Stomach (tissue), 4 donors: ENCODE data around the gene PDIA4.

ENCODE experiments used
- CTCF ChIP-seq, 7 experiments: fragments of 450-650 bp in 4 of 7; fragments of 200-600 bp in 3 of 7; sonication (generic) in 3 of 7; IDR thresholded peaks; one replicate each; pipeline ENCODE4 v1.5.1; 2016 to 2019; ENCODE audit warnings: antibody characterized with exemption in 7 of 7, control low read depth in 2 of 7, mild to moderate bottlenecking in 1 of 7
- EP300 ChIP-seq: sonication (generic); formaldehyde crosslinking; IDR thresholded peaks from one replicate; pipeline ENCODE4 v1.6.1; 2017; ENCODE audit warnings: antibody characterized with exemption
- POLR2A ChIP-seq, 4 donors: fragments of 450-650 bp; IDR thresholded peaks; one replicate each; pipeline ENCODE4 v1.6.1; 2016; ENCODE audit warnings: antibody characterized with exemption in 4 of 4, control low read depth in 2 of 4, mild to moderate bottlenecking in 1 of 4, moderate library complexity in 1 of 4
- POLR2AphosphoS5 ChIP-seq, 3 donors: sonication (generic); formaldehyde crosslinking; IDR thresholded peaks; one replicate each; pipeline ENCODE4 v1.6.1; 2016; ENCODE audit warnings: antibody characterized with exemption in 3 of 3

GRCh38 chr7:148999192-148999591 lies 29.1 kb downstream of the PDIA4 start:
- no peak for TF ChIP-seq CTCF (IDR thresholded peaks at IDR 0.05)
- no peak for TF ChIP-seq POLR2AphosphoS5 (IDR thresholded peaks at IDR 0.05)
- no peak for TF ChIP-seq POLR2A (IDR thresholded peaks at IDR 0.05)
- TF ChIP-seq EP300 = no peak
